NCI-H2081 treated with DMSO at 0.1 percent for 48 hours (cell line): ENCODE measurements around the gene KMO.

Experiments
- DNase-seq: peaks from one replicate; lab custom pipeline; 2025; lab: John Stamatoyannopoulos, UW

Gene KMO

DNA sequence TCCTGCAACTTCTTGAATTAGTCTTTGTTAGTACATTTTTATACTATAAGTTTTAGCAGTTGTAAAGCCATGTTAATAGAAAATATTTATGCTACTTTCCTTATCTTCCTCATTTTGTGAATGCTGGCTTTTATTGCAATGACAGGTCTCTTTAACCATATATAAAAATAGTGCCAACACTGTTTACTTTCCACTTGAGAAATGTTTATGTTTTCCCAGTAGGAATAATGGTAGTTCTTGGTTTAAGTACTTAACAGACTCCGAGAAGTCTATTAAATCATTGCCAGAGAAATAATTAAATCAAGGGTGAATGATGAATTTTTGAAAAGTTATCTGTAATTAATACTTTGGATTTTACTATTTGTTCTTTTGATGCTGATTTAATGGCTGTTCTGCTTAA is 98.3 kb downstream of the KMO start:
- no peak for DNase-seq

GRCh38 chr1:241630899-241631298 is 98.7 kb downstream of the KMO start:
- DNase-seq, result no peak

DNA sequence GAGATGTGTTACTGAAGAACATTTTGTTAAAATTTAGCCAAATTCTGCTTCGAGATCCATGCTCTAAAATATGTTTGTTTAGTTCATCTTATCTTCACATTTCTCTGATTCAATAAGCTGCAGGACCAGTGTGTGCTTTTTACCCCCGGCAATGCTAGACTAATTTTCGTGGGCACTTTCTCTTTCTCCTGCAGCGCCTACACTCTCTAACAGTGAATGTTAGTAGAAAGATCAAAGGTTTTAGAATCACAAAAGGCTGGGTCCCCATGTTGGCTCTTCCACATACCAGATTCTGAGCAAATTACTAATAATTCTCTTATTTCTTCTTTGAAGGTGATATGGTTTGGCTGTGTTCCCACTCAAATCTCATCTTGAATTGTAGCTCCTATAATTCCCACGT is 99.5 kb downstream of the KMO start:
- DNase-seq, result no peak

DNA sequence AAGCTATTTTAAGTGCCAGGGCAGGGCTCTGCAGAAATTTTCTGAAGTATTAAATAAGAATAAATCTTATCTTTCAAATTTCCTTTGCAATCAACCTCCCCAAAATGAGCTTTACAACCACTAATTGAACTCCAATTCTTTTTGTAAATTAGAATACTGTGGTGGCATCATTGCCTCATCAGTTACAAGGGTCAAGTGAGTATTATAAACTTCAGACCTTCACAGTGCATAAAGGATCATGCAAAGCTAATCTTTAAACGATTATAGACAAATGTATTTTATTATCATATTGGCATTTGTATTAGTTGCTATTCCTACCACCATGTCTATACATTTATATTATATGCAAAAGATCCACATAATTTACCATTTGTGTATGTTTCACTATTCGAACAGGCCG is 100.8 kb downstream of the KMO start:
- no peak for DNase-seq

DNA sequence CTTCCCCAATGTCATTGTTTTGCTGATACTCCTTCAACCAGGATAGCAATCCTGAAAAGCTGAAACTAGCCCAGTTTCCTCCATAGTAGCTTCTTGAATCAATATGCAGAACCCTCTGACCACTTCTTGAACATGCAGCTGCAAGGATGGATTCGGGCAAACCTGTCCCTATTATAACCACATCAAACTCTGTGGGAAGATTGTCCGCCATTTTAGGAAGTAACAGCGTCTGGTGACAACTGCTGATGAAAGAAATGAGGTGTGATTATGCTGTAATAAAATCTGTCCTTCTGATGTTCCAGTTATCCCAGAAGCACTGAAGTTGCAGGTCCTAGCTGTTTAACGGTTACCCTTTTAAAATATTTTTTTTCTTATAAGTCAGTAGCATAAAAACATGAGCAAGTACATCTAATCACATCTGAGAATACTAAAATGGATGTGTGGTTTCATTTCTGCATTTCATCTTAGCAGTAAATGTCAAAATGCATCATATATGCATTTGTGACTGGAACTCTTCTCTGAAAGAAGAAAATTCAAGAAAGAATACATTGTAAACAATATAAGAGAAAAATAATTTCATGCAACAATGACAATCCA is 103.5 kb downstream of the KMO start:
- DNase-seq, result no peak

DNA sequence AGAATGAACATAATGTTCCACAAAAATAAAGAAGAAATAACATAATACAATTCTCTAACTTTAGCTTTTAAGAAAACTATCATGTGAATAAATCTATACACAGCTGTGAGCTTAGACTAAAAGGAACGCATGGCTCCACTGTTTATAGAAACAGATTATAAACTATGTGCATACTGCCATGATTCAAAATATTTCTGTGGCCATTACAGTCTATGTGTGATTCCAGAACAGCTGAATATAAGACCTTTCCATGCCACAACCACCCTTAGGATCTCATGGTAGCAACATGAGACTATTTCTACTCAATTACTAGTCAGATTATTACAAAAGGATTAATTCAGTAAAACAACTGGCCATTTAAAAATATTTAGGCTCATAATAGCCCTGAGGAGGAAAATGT is 104.1 kb downstream of the KMO start:
- no peak for DNase-seq

DNA sequence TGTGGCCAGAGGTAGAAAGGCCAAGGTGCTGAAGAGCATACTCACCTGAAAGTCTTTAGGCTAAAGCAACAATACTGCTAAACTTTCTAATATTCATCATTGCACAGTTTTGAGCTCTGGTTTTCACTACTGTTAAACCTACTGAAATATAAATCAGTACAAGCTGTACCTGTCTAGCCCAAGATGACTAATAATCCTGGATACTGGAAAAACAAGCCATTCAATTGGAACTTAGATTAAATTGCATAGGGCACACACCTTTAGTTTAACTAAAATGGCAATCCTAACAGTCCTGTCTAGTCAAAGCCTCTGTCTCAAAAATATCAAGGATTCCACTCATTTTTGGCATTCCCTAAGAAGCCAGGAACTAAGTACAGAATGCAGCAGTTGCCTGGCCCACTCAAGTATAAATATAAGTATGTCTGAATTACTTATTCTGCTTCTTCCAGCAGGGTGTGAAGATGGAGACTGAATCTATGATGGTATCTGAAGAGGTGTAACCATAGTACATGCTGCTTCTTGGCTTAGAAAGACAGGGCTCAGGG is 104.9 kb downstream of the KMO start:
- DNase-seq, result no peak

GRCh38 chr1:241637604-241638003 is 105.4 kb downstream of the KMO start:
- no peak for DNase-seq

DNA sequence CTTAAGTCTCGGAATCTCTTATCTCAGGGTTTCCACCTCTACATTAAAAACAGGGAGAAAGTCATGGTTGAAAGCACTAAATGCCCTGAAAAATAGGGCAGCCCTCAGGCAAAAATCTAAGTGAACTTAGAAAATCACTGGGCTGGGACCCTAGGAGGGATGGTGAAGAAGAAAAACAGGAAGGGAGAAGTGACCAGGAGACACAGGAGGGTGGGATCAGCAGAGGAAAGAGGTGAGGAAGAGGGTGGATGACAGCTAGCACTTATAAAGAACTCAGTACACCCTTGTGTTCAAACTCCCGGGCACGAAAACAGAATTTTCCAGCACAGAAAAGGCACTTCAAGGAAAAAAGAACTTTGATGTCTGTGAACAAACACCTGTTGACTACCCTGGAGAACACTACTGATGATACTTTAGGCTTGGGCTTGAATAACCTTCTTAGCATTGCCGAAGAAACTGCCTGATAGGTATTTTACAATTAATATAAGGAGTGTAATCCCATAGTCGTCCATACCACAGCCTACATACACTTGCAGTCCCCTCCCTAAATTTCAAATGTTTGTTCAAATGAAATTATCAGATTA is 106.0 kb downstream of the KMO start:
- no peak for DNase-seq

DNA sequence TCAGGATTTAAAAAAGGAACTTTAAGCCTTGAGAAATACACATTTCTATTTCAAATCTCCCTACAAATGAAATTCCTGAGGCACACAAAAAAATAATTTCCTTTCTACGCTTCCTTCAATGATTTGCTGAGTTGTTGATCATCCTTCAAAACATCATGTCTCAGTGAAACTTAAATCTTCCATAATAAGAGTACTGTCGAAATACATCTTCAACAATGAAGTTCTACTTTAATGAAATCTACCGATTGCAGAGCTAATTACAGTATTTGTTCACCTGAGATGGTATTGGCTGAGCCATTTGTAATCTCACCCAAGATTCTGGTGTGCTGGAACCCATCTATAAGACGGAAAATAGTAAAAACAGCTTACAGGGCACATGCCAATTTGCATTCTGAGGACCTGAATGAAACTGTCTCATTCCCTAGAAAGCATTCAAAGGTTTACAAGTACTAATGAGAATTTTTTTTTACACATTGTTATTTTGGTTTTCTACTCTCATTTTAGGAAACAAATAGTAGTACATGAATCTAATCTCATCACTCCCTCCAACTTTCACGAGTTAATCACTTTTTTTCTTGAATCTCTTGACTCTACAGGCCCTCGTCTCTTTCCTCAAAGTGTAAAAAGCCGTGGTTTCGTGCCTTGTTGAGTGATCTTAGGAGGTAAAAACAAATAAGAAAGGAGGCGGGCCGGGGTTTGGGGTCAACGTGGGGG is 106.9 kb downstream of the KMO start:
- DNase-seq, result no peak

DNA sequence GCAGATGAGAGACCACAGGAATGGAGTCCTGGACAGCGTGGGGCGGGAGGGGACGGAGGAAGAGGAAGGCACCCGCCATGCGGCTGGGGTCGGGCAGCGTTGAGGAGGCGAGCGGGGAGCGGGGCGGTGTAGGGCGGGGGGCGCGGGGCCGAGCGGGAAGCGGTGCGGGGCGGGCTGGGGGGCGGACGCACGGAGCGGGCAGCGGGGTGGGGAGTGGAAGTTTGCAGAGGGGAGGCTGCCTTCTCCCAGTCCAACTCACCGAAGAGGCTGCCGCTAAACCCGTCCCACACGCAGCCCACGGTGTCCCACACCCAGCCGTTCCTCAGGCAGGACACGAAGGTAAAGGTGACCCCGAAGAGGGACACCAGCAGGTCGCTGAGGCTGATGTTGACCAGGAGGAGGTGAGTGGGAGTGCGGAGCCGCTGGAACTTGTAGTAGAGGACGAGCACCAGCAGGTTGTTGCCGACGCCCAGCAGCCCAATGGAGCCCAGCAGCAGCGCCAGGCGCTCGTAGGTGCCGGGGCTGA is 107.5 kb downstream of the KMO start:
- DNase-seq, result no peak

DNA sequence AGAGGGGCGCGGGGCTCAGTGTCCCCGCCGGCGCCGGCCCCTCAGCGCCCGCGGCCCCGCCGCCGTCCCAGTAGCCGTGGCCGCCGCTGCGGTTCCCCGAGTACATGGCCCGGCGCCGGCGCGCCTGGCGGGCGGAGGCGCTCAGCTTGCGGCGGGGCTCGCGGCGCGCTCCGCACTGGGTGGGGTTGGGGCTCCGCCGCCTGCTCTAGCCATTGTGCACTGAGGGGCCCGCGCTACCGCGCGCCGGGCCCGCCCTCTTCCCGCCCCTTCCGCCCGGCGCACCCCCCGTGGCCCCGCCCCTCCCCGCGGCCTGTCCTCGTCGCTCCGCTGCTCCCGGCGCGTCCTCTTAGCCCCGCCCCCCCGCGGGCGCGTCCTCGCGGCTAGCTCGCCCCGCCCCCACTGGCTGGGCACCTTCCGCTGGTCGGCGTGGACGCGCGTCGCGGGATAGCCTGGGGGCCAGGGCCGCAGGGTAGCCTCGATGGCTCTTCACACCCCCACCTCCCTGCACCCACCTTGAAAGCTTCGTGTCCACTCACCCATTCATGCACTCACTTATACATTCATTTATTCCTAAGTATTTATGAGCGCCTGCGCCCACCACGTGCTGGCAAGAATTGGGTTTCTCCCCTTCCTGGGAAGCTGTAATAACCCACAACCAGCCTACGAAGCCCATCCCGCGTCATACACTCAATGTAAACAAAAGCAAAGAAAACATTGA is 108.1 kb downstream of the KMO start, which contains the start of the genes CHML and OPN3:
TSS of gene CHML (minus strand) at position 221 of the 718 bp plus-strand sequence. CDS start 4,603 bp downstream, outside the sequence.
TSS of gene OPN3 (minus strand) at position 221 of the 718 bp plus-strand sequence. CDS start at position 106, 115 bp downstream.
- DNase-seq, result peak; percentile 86

- no peak for DNase-seq
Measured at GRCh38 chr1:241640867-241641622, 108.9 kb downstream of the KMO start.

DNA sequence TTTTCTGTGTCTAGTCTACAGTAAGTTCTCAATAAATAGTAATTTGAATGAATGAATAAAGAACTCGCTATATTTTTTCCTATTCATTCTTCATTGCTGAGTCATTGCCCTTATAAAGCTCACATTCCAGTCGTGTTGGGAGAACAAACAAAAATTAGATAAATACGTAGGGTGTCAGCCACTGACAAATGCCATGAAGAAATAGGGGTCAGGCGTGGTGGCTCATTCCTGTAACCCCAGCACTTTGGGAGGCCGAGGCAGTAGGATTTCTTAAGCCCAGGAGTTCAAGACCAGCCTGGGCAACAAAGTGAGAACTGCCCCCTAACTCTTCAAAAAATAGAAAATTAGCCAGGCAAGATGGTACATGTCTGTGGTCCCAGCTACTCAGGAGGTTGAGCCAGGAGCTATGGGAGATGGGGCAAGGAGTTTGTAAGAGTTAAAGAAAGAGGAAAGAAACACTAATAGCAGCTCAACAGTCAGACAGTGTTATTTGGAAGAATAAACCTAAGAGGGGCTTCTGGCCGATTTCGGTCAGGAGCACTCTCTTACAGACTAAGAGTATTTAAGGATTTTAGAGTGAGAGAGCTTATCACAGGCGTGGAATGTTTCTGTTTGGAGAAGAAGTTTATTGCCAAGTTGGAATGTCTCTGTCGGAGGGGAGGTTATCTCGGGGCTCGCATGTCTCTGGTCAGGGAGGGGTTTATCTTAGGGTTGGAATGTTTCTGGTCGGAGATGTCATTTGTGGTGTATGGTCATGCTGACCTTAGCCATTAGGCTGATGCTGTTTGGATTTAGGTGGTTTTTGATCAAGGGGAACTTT is 109.8 kb downstream of the KMO start:
- DNase-seq, result no peak

- no peak for DNase-seq
Measured at GRCh38 chr1:241642593-241642944, 110.4 kb downstream of the KMO start.

DNA sequence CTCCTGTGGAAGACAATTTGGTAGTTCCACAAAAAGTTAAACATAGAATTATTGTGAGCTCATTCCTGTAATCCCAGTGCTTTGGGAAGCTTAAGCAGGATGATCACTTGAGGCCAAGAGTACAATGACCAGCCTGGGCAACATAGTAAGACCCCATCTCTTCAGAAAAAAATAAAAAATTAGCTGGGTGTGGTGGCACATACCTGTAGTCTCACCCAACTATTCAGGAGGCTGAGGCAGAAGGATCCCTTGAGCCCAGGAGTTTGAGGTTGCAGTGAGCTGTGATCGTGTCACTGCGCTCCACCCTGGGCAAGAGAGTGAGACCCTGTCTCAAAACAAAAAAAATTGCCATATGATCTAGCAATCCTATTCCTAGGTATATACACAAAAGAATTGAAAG is 112.1 kb downstream of the KMO start:
- no peak for DNase-seq

- DNase-seq, result no peak
Measured at GRCh38 chr1:241645199-241645598, 113.0 kb downstream of the KMO start.
